Left ventricle myocardium inferior (tissue), 1 donor: Measurements from ENCODE around the gene MTMR6. TPM values are rescaled to one million over a fixed set of nuclear protein-coding genes. Genes with fewer than 3 reads are reported as not detected.

Experiments used
- DNase-seq: peaks from one replicate; pipeline ENCODE4 v3.0.0-alpha.2; 2020
- H3K27ac ChIP-seq: fragments of 200-600 bp; replicated peaks from 2 replicates; pipeline ENCODE4 v1.8.0; 2021
- H3K27me3 ChIP-seq: fragments of 200-600 bp; 2 replicates; pipeline ENCODE4 v1.8.0; 2021; ENCODE audit warnings: low read depth
- H3K36me3 ChIP-seq: fragments of 200-600 bp; 2 replicates; pipeline ENCODE4 v1.8.0; 2021
- H3K4me1 ChIP-seq: fragments of 200-600 bp; 2 replicates; pipeline ENCODE4 v1.8.0; 2021
- H3K4me3 ChIP-seq: fragments of 200-600 bp; 2 replicates; pipeline ENCODE4 v1.8.0; 2021; ENCODE audit warnings: mild to moderate bottlenecking, moderate library complexity
- H3K9me3 ChIP-seq: fragments of 200-600 bp; replicated peaks from 2 replicates; pipeline ENCODE4 v1.8.0; 2021
- intact Hi-C: fragments of 100-400 bp; cut with micrococcal nuclease; formaldehyde crosslinking; loops from one replicate; pipeline ENCODE4 v1.11.0; 2022
- total RNA-seq: library from RNA; stranded (reverse); fragmentation: NEBNext Ultra II Directional; extraction: Animal tissue kit (Norgen Biotek cat#: 25700); gene quantifications from one replicate; pipeline ENCODE4 v1.2.1, GENCODE V29; 2021
- TF ChIP-seq, protein P1 (sequence below): fragments of 200-600 bp; IDR thresholded peaks from 2 replicates; pipeline ENCODE4 v1.8.0; 2021; ENCODE audit warnings: antibody characterized with exemption, mild to moderate bottlenecking, borderline replicate concordance
- donor health status: DM: no; HTN: yes; CAD: no; lungs with severe emphysema.

MTMR6 gene
- total RNA-seq, 1 donor from 2014 or later: 17.4 TPM

- no peak overlapping the region for H3K27ac ChIP-seq
- TF ChIP-seq, protein P1, sequence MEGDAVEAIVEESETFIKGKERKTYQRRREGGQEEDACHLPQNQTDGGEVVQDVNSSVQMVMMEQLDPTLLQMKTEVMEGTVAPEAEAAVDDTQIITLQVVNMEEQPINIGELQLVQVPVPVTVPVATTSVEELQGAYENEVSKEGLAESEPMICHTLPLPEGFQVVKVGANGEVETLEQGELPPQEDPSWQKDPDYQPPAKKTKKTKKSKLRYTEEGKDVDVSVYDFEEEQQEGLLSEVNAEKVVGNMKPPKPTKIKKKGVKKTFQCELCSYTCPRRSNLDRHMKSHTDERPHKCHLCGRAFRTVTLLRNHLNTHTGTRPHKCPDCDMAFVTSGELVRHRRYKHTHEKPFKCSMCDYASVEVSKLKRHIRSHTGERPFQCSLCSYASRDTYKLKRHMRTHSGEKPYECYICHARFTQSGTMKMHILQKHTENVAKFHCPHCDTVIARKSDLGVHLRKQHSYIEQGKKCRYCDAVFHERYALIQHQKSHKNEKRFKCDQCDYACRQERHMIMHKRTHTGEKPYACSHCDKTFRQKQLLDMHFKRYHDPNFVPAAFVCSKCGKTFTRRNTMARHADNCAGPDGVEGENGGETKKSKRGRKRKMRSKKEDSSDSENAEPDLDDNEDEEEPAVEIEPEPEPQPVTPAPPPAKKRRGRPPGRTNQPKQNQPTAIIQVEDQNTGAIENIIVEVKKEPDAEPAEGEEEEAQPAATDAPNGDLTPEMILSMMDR: no peak
- H3K4me1 ChIP-seq: no peaks in the 10 kb centered on the region
- no peaks in the 10 kb centered on the region for H3K27me3 ChIP-seq
- peaks cover 81% of the 10 kb centered on the region for H3K36me3 ChIP-seq
- no peaks in the 10 kb centered on the region for H3K9me3 ChIP-seq
- no peak overlapping the region for H3K4me3 ChIP-seq
- DNase-seq: no peak
- intact Hi-C loops: no loop called here
Observed at GRCh38 chr13:25252752-25253151, 34.5 kb downstream of the MTMR6 start.

- TF ChIP-seq, protein P1: no peak
- Histone ChIP-seq H3K36me3 (peaks cover 81% of the 10 kb centered on the region), H3K27me3 (no peaks in the 10 kb centered on the region), H3K9me3 (no peaks in the 10 kb centered on the region), H3K4me3 (no peak overlapping the region), H3K4me1 (no peaks in the 10 kb centered on the region), H3K27ac (no peak overlapping the region)
- DNase-seq: no peak
- intact Hi-C loops: no loop called here
Observed at GRCh38 chr13:25252225-25252624, 35.1 kb downstream of the MTMR6 start.

DNA sequence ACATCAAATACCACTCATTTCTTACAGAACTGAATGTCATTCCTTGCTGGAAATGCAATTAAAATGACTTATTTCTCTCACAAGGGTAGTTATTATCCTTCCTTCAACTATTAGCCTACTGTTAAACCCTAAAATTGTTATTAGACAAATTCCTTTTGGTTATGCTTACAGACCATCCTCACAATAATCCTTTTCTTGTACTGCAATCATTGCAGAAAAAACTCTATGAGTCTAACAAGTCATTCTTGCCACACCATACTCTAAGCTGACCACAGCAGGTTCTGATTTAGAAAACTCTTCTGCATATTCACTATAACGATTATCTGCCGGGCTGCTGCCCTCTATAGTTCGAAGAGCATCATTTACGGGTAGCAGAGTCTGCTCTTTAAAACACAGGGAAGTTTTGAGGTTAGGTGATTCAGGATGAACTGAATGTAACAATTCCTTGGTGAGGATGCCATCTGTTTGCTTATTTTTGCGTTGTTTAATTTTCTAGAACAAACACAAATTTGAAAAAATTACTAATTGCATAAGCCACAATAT lies 38.2 kb downstream of the MTMR6 start:
- no peak overlapping the region for H3K27ac ChIP-seq
- no peaks in the 10 kb centered on the region for H3K4me1 ChIP-seq
- intact Hi-C loops: no loop called here
- no peaks in the 10 kb centered on the region for H3K27me3 ChIP-seq
- TF ChIP-seq, protein P1: no peak
- H3K36me3 ChIP-seq: peaks cover 68% of the 10 kb centered on the region
- no peaks in the 10 kb centered on the region for H3K9me3 ChIP-seq
- no peak for DNase-seq
- no peak overlapping the region for H3K4me3 ChIP-seq

DNA sequence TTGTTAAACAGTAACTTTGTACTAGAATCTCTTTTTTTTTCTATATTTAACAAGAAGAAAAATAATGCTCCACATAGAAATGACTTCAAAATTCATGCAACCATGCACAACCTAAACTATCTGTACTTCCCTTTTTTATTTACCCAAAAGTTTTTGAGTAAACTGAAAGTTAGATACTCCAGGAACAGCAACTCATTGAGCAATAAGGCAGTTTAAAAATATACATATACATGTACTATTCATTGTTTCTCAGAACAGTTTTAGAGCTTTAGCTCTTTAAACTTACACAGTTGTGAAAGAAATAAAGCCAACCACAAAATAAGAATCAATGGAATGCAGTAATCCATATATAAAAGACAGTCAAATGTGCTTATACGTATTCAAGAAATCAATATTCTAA lies 39.2 kb downstream of the MTMR6 start:
- no peak overlapping the region for H3K4me3 ChIP-seq
- no peaks in the 10 kb centered on the region for H3K27me3 ChIP-seq
- H3K9me3 ChIP-seq: no peaks in the 10 kb centered on the region
- H3K36me3 ChIP-seq: peaks cover 60% of the 10 kb centered on the region
- no peaks in the 10 kb centered on the region for H3K4me1 ChIP-seq
- intact Hi-C loops: no loop called here
- no peak overlapping the region for H3K27ac ChIP-seq
- DNase-seq: no peak
- TF ChIP-seq, protein P1: no peak

DNA sequence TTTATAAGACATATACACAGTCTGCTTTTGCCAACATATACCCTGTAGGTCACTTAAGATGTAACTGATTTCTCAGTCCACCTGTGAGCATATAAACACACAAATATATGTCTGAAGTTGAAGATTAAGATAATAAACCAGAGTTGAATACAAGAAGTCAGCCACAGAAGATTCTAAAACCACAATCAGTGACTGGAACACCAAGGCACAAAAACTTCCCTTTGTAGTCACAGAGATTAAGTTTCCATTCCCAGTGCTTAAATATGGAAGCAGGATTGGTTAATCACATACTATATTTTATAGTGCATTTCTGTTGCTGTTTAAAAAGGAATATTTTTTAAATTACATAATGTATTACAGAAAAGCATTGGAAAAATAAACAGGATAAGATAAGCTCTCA lies 39.9 kb downstream of the MTMR6 start:
- H3K36me3 ChIP-seq: peaks cover 53% of the 10 kb centered on the region
- intact Hi-C loops: no loop called here
- no peak overlapping the region for H3K4me3 ChIP-seq
- H3K27me3 ChIP-seq: no peaks in the 10 kb centered on the region
- H3K9me3 ChIP-seq: no peaks in the 10 kb centered on the region
- TF ChIP-seq, protein P1: no peak
- no peak overlapping the region for H3K27ac ChIP-seq
- DNase-seq: no peak
- H3K4me1 ChIP-seq: no peaks in the 10 kb centered on the region
